GM18502 (cell line): ENCODE data around the gene SYNC.
"Not testable (repeated sequence)": the region's sequence is repeated elsewhere in the genome, so short reads cannot be mapped to it uniquely, and the experiment has no call there.

Source experiments
- ATAC-seq: cut with Tn5 transposase; IDR thresholded peaks from one replicate; pipeline ENCODE4 v1.9.1; 2021; ENCODE audit warnings: mild to moderate bottlenecking; ENCODE audit not compliant: unreplicated experiment, poor library complexity

SYNC gene

DNA sequence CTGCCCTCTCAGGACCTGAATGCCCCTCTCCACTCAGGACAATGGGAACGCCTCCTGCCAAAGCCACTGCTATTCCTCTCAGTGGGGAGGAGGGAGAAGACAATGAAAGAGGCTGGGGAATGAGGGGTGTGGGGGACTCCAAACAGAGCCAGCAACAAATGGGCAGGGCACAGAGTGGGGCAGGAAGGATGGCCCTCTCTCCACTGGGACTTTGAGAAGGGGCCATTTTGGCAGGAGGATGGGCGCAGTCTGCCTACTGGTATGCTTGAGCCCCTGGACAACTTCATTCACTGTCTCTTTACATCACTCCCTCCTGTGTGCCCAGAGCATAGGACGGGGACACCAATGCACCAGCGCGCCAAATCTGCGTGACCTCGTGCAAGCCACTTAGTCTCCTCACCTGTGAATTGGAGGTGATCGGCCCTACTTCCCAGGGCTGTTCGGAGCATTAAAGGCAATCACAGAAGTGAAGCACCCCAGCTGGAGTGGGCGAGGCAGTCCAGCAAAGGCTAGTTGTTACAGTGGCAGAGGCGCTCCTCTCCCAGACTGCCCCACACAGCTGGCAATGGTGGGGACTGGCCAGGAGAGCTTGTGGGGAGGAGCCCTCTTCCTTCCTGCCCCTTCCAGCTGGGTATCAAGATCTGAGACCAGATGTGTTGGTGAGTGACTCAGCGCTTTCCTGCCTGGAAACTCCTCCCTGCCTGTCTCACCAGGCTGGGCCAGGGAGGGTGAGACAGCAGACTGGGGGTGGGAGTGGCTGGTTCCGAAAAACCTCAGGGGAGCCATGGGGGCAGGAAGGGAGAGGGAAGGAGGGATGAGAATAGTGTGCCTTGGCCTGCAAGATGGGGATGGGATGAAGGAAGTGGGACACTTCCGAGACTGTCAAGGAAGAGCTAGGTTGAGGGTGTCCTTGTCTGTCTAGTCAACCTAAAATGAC, 22.4 kb upstream of the SYNC start:
- no peak for ATAC-seq

DNA sequence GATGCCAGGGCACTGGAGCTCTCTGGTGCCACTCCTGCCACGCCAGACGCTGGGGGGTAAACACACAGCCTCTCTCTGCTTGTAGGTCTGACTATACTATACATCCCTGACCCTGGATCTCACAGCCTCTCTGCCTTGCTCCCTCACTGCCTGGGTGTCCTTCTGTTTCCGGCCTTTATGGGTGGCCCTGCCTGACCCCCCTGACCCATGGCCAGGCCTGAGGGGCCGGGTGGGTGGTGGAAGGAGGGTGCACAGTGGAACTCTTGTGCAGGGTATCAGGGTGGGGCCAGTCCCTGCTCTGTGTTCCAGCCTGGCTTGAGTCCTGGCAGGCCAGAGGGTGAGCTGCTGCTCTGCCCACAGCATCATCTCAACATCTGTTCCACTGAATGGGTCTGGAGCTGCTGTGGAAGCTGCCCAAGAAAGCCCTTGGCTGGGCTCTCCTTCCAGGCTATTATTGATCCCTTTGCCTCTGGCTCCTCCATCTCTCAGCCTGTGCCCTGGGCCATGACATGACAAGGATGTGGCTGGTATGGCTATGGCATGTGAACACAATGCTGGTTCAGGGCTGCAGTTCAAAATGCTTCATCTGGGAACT, 17.2 kb upstream of the SYNC start:
- no peak for ATAC-seq

DNA sequence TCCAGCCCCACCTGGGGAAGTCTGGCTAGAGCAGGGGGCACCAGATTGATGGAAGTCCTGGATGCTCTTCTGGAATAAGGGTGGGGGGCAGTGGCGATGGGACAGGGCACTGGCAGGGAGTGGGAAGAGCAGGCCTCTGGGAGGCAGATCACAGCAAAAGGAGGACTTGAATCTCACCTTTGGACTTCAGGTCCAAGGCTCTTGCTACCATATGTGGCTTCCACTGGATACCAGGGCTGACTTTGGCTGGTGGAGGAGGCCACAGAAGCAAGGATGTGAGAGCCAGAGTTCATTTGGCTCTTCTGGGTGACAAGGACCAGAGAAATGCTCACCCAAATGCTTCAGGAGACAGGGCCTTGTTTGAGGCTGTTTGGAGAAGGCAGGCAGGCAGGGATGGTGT, 16.0 kb upstream of the SYNC start:
- ATAC-seq, result no peak

DNA sequence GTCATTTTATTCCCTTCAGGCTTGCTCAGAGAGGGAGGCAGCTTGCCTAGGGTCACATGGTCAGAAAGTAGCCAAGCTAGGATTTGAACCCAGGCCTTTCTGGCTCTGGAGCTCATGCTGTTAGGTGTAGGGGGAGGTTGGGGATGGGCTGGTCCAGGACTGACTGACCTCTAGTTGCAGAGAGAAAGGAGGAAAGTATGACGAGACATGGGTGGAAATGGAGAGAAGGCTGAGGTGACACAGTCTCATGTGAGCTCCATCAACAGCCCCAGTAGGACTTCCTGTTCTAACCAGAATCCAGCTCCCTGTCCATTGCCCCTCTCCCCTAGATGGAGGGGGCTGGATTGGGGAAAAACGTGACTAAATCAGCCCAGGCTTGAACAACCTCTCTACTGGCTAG, 15.5 kb upstream of the SYNC start:
- no peak for ATAC-seq

DNA sequence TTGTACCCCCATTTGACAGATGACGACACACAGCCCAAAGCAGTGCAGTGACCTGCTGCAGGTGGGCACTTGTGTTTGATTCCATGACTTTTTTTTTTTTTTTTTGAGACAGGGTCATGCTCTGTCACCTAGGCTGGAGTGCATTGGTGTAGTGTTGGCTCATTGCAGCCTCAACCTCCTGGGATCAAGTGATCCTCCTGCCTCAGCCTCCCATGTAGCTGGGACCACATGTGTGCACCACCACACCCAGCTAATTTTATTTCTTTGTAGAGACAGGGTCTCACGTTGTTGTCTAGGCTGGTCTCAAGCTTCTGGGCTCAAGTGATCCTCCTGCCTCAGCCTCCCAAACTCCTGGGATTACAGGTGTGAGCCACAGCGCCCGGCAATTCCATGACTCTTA, 14.9 kb upstream of the SYNC start:
- ATAC-seq, result no peak

DNA sequence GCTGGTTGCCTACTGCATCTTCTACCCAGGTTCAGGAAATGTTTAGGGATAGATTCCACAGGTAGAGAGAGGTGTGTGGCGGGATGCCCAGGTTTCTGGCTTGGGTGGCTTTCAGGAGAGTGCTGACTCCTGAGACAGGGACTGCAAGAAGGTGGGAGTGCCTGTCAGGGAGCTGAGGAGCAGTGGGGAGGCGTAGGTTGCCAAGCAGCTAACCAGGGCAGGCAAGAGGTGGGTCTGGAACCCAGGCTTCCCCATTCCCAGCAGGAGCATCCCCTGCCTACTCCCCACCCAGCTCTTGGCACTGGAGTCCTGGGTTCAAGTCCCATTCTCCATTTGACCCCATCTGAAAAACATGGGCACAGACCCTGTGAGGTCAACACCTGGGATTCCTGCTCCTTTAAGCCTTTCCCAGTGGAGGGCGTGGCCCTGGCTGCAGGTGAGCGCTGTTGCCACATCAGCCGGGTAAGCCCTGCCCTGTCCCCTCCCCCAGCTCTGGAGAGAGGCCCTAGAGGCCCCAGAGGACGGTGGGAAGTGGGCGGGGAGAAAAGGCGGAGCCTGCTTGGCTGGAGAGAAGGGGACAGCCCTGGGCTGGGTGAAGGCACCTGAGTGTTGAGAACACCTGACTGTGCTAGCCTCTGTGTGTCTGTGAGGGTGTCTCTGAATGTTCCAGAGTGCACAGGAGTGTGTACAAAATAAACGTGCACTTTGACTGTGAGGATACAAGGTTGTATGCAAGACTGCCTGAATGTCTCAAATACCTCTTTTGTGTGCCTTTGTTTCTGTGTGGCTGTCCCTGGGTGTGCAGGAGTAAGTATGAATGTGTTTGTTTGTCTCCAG, 14.0 kb upstream of the SYNC start:
- ATAC-seq, result no peak

DNA sequence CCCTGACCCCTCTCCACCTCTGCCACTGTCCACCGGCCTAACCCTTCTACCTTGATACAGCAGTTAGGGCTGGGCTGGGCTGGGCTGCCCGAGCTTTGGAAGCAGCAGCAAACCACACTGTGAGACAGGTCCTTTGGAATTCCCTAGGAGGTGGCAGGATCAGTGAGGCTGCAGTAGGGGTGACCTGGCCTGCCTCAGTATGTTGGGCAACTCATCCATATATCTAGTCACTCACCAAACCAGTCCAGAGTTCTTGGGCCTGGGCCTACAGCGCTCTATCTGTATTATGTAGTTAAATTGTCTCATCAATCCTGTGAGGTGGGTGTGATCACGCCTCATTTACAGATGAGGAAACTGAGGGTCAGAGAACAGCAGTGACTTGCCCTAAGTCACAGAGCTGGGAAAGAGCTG, 13.3 kb upstream of the SYNC start:
- no peak for ATAC-seq

DNA sequence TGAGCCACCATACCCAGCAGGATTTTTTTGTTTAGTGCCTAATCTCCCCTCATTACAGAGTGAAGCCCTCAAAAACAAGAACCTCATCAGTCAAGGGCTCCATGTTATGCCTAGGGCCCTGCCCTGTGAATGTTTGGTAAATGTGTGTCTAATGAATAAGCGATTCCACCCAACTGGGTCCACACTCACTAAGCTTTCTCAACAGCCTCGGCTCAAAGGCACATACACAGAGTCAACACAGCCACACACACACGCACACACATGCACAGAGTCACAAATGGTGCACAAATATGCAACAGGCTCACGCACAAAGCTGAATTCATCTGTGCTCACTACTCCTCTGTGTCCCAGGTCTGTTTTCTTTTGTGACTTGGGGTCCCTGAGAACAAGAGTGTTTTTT, 11.7 kb upstream of the SYNC start:
- no peak for ATAC-seq

DNA sequence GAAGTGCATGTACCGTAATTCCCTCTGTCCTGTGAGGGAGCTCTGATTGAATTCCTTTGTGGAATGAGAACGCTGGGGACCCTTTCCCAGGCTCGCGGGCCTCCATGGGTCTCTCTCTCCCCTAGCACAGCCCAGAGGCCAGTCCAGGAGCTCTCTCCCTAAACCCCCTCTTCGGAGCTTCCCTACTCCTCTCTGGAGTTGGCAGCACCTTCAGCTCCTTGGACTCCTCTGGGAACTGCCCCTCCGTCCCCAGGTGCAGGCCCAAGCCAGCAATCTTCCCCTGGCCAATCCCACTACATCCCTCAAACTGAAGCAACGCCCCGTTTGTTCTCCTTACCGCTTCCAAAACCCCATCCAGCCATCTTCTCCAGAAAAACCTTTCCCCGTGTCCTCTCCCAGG, 10.5 kb upstream of the SYNC start:
- no peak for ATAC-seq

DNA sequence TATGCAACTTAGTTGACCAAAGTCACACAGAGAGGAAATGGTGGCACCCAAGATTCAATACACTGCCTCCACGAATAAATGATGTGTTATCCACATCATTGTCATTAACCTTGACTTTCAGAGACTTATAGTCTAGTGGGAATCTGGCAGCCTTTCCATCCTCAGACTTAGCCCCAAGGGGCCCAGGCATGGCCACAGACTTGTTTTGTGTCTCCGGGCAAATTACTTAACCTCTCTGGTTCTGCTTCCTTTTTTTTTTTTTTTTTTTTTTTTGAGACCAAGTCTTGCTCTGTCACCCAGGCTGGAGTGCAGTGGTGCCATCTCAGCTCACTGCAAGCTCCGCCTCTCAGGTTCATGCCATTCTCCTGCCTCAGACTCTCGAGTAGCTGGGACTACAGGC, 8.7 kb upstream of the SYNC start:
- not testable (repeated sequence) for ATAC-seq

DNA sequence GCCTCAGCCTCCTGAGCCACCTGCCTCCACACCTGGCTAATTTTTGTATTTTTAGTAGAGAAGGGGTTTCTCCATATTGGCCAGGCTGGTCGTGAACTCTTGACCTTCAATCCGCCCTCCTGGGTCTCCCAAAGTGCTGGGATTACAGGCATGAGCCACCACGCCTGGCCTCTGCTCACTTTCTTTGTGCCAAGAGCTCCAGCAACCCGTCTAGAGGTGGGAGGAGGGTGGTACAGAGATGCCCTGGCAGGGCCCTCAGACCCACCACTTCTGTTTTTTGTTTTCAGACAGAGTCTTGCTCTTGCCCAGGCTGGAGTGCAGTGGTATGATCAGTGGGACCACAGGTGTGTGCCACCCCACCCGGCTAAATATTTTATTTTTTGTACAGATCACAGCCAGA, 6.9 kb upstream of the SYNC start:
- no peak for ATAC-seq

DNA sequence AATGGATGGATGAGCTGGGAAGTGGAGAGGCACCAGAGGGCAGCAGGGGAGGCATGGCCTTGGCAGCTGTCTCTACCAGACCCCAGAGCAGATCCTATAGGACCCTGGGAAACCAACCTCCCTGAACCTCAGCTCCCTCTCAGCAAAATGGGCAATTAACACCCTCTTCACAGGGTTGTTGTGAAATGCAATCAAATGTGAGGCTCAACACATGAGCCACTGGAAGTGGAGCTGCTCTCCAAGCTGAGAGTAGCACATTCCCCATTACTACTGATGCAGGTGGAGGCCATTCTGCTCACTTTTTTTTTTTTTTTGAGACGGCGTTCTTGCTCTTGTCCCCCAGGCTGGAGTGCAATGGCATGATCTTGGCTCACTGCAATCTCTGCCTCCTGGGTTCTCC, 6.5 kb upstream of the SYNC start:
- ATAC-seq, result no peak

DNA sequence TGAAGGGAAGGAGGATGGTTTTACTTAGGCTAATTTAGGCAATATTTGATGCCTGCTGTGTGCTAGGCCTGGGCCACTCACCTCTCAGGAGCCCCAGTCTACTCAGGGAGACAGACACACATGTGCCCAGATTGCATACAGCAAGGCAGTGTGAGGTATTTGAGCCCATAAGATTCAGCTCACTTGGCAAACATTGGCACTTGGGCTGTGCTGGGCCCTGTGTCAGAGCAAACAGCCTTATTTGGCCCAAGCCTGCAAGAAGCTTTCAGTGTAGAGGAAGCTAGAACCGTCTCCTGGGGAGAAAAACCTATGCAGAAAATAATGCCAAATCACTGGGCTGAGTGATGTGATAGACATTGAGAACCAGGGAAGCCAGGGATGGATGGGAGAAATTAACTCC, 3.9 kb upstream of the SYNC start:
- ATAC-seq, result no peak

DNA sequence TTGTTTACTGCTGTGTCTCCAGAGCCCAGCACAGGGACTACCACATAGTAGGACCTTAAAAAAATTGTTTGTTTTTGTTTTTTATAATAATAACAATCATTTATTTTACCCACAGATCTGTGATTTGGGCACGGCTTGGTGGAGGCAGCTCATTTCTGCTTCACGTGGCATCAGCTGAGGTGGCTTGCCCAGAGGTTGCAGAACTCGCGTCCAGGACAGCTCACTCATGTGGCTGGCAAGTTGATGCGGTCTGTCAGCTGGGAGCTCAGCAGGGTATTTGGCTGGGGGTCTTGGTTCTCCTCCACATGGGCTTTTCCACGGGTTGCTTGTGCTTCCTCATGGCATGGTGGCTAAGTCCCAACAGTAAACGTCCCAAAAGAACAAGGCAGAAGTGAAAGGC, 2.9 kb upstream of the SYNC start:
- ATAC-seq, result no peak

DNA sequence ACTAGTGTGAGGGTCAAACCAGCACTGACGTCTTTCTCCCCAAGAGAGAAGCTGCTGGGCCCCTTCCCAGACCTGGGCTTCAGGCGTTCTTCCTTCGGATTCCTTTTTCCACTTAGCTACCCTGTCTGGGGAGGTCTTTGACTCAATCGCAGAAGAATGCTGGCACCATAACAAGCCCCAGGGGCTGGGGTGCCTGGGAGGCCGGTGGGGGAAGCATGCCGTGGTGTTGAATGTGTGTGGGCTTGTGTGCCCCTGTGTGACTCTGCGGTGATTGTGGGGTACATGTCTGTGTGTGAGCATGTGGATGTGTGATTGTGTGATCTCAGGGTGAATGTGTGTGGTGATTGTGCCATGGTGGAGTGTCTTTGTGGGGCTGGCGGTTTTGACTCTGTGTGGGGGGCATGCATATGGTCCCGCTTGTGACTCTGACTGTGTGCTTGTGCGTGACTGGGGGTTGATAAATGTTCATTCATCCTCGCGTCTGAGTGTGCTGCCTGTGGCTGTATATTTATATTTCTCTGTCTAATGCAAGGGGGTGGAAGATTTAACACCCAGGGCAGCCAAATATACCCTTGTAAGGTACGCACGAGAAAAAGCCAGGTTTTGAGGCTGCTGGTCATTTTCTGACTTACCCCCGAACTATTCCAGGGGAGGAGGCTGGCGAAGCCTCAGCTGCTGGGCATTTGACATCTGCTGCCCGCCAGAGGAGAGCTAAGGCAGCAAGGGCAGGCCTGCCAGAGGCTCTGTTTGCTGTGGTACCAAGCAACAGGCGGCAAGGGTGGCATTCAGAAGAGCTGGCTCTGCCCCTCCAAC, 1.1 kb upstream of the SYNC start:
- ATAC-seq, result no peak

DNA sequence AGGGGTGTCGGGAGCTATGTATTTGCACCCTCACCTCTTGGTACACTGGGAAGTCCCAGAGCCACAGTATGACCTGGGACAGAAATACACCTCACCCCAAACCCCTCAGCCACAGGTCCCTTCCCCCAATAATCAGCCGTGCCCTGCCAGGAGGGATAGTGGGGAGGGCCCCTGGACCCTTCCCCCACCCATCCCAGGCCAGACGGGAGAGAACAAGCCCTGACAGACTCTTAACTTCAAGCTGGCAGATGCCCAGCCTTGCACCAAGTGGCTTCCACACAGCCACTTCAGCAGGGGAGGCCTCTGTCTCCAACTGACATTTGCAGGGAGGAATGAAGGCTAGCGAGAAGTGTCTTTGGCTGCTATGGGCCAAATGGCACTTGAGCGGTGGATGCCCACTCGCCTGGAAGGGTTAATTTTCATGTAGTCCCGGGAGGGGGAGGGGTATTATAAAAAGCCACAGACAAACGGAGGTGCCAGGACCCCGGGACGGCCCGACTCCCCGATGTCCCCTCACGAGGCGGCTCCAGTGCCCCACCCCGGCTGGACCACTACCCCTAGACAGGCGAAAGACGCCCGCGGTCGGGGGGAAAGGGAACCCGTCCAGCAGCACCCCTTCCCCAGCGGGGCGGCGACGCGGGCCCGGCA, 495 bp downstream of the SYNC start:
- no peak for ATAC-seq

DNA sequence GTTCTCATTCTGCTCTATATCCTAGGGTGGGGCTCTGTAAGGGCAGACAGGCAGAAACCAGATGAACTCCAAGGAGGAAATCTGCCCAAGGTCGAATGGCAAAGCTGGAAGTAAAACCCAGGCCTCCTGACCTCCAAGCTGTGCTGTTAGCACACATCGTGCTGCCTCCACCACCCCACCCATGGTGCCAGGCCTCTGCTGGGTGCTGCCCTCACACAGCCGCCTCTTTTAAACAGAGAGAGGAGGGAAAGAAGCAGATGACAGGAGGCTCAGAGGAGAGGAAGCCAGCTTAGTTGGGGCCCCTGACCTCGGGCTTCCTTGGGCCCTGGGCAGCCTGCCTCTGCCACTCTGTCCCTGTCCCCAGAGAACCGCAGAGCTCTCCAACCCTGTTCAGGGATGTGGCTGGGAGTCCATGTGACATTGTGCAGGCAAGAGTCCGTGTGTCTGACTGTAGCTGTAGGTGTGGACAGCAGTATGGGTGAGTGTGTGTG, 1.1 kb downstream of the SYNC start:
- no peak for ATAC-seq

DNA sequence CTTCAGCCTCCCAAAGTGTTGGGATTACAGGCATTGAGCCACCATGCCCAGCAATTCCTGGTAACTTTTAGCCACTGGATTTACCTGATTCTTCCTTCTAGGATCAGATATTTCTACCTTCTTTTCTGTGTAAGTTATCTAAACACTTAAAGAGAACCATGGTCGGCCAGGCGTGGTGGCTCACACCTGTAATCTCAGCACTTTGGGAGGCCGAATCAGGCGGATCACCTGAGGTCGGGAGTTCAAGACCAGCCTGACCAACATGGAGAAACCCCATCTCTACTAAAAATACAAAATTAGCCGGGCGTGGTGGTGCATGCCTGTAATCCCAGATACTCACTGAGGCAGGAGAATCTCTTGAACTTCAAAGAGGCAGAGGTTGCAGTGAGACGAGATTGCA, 5.6 kb downstream of the SYNC start:
- not testable (repeated sequence) for ATAC-seq

DNA sequence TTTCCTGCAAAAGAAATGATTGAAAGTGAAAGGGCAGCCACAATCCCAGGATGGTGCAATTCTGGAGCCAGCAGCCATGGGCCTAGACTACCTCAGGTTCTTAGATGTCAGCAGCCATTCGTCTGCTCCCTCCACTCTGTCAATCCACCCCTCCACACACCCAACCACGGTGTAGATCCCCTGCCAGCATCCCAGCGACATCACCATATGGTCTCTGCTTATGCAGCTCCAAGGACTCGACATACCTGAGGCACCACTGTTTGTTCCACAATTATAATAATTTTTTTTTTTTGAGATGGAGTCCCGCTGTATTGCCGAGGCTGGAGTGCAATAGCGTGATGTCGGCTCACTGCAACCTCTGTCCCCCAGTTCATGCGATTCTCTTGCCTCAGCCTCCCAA, 6.5 kb downstream of the SYNC start:
- no peak for ATAC-seq
